Body of pancreas (tissue), 4 donors: ENCODE results near the gene F2R.

ENCODE experiments used
- POLR2A ChIP-seq, 3 donors: fragments of 450-650 bp; IDR thresholded peaks; one replicate each; pipeline ENCODE4 v1.6.1; 2016; ENCODE audit warnings: antibody characterized with exemption in 3 of 3, mild to moderate bottlenecking in 2 of 3
- TF ChIP-seq, protein P1 (sequence below), 7 experiments: fragments of 450-650 bp in 4 of 7; fragments of 200-600 bp in 3 of 7; sonication (generic) in 3 of 7; IDR thresholded peaks; one replicate each; pipeline ENCODE4 v1.5.1; 2016 to 2019; ENCODE audit warnings: antibody characterized with exemption in 7 of 7

GRCh38 chr5:76763136-76763535, 47.2 kb downstream of the F2R start:
- no peak for TF ChIP-seq POLR2A (IDR thresholded peaks at IDR 0.05)
- TF ChIP-seq, protein P1, sequence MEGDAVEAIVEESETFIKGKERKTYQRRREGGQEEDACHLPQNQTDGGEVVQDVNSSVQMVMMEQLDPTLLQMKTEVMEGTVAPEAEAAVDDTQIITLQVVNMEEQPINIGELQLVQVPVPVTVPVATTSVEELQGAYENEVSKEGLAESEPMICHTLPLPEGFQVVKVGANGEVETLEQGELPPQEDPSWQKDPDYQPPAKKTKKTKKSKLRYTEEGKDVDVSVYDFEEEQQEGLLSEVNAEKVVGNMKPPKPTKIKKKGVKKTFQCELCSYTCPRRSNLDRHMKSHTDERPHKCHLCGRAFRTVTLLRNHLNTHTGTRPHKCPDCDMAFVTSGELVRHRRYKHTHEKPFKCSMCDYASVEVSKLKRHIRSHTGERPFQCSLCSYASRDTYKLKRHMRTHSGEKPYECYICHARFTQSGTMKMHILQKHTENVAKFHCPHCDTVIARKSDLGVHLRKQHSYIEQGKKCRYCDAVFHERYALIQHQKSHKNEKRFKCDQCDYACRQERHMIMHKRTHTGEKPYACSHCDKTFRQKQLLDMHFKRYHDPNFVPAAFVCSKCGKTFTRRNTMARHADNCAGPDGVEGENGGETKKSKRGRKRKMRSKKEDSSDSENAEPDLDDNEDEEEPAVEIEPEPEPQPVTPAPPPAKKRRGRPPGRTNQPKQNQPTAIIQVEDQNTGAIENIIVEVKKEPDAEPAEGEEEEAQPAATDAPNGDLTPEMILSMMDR (IDR thresholded peaks at IDR 0.05): no peak
